Fibroblast of lung (primary cell): Measurements from ENCODE around the gene C16orf96. TPM values are rescaled to one million over a fixed set of nuclear protein-coding genes. Genes with fewer than 3 reads are reported as not detected.

ENCODE experiments used
- DNase-seq, 2 donors: peaks; one replicate each; pipeline versions ENCODE4 v3.0.0 to v3.0.0-alpha.2; 2010; ENCODE audit warnings: low read depth in 2 of 2
- H2AFZ ChIP-seq: 2 replicates; pipeline ENCODE4 v1.5.1; 2012; ENCODE audit warnings: low read length, control low read depth, inconsistent platforms
- H3K27ac ChIP-seq: 2 replicates; pipeline ENCODE4 v1.5.1; 2011; ENCODE audit warnings: low read length, control low read depth; ENCODE audit not compliant: insufficient read depth
- H3K27me3 ChIP-seq: 2 replicates; pipeline ENCODE4 v1.5.1; 2011; ENCODE audit warnings: mild to moderate bottlenecking, low read length; ENCODE audit not compliant: control insufficient read depth, insufficient read depth
- H3K36me3 ChIP-seq: 2 replicates; pipeline ENCODE4 v1.5.1; 2011; ENCODE audit warnings: low read length; ENCODE audit not compliant: control insufficient read depth, insufficient read depth
- H3K4me1 ChIP-seq: 2 replicates; pipeline ENCODE4 v1.5.1; 2011; ENCODE audit warnings: low read length; ENCODE audit not compliant: control insufficient read depth, insufficient read depth; ENCODE audit errors: extremely low read depth
- H3K4me2 ChIP-seq: 2 replicates; pipeline ENCODE4 v1.5.1; 2011; ENCODE audit warnings: low read length, control low read depth; ENCODE audit not compliant: insufficient read depth; ENCODE audit errors: extremely low read depth
- H3K4me3 ChIP-seq, 4 experiments: fragments of 200-600 bp in 1 of 4; sonication (generic) in 1 of 4; replicated peaks in 1 of 4; 2 replicates each; pipeline ENCODE4 v1.5.1; 2011 to 2016; ENCODE audit warnings: low read length in 4 of 4, low read depth in 3 of 4, mild to moderate bottlenecking in 3 of 4, control low read depth in 2 of 4, inconsistent platforms in 1 of 4, mixed read lengths in 1 of 4; ENCODE audit not compliant: insufficient read depth in 1 of 4; ENCODE audit errors: control extremely low read depth in 1 of 4
- H3K79me2 ChIP-seq: 2 replicates; pipeline ENCODE4 v1.5.1; 2012; ENCODE audit warnings: mild to moderate bottlenecking, low read length, inconsistent platforms; ENCODE audit not compliant: control insufficient read depth, insufficient read depth
- H3K9ac ChIP-seq: 2 replicates; pipeline ENCODE4 v1.5.1; 2011; ENCODE audit warnings: mild to moderate bottlenecking, low read length, control low read depth; ENCODE audit not compliant: insufficient read depth
- H3K9me3 ChIP-seq: 2 replicates; pipeline ENCODE4 v1.5.1; 2012; ENCODE audit warnings: low read depth, low read length; ENCODE audit not compliant: control insufficient read depth, insufficient read depth
- H4K20me1 ChIP-seq: 2 replicates; pipeline ENCODE4 v1.5.1; 2011; ENCODE audit warnings: low read length; ENCODE audit not compliant: control insufficient read depth, insufficient read depth; ENCODE audit errors: extremely low read depth
- CTCF ChIP-seq, 2 donors: IDR thresholded peaks in 1 of 2; conservative IDR thresholded peaks in 1 of 2; 1 replicate in 1 of 2; 2 replicates in 1 of 2; pipeline ENCODE4 v1.5.1; 2011 to 2012; ENCODE audit warnings: low read length in 2 of 2, control low read depth in 1 of 2, inconsistent platforms in 1 of 2, low read depth in 1 of 2, mild to moderate bottlenecking in 1 of 2
- EZH2 ChIP-seq: IDR thresholded peaks from 2 replicates; pipeline ENCODE4 v1.5.1; 2012; ENCODE audit warnings: low read length, control low read depth, mild to moderate bottlenecking; ENCODE audit errors: missing control alignments
- polyA plus RNA-seq, 2 donors: library from polyadenylated mRNA; depleted of rRNA in 1 of 2; stranded (reverse) in 1 of 2; unstranded in 1 of 2; fragments of >200 nt; gene quantifications; 2 replicates each; pipeline ENCODE4 v1.2.1, GENCODE V29; 2011 to 2012; ENCODE audit warnings: missing spikeins in 1 of 2
- total RNA-seq: library from RNA; depleted of rRNA; stranded (reverse); fragments of >200 nt; gene quantifications from 2 replicates; pipeline ENCODE4 v1.2.1, GENCODE V29; 2014

C16orf96 gene
- total and polyA plus RNA-seq, 2 donors (not counting 1 experiment from before 2014, with no cell fraction given): under 0.01 TPM; not detected in 1

- no peaks in the 10 kb centered on the region for H4K20me1 ChIP-seq
- H3K9ac ChIP-seq: no peak overlapping the region
- no peak overlapping the region for H3K4me2 ChIP-seq
- no peaks in the 10 kb centered on the region for H3K79me2 ChIP-seq
- no peaks in the 10 kb centered on the region for H3K4me1 ChIP-seq
- no peak overlapping the region for H2AFZ ChIP-seq
- H3K4me3 ChIP-seq: no peak overlapping the region
- no peak for DNase-seq
- peaks cover 11% of the 10 kb centered on the region for H3K36me3 ChIP-seq
- TF ChIP-seq CTCF (conservative IDR thresholded peaks at IDR 0.05 in 1 of 2, IDR thresholded peaks at IDR 0.05 in 1 of 2; ENCODE audit: low read depth in 1 of 2, low read length in 2 of 2) (no peak), EZH2 (no peak)
- H3K27ac ChIP-seq: no peak overlapping the region
- no peaks in the 10 kb centered on the region for H3K27me3 ChIP-seq
- no peaks in the 10 kb centered on the region for H3K9me3 ChIP-seq
These were observed 40.4 kb upstream of the C16orf96 start for GRCh38 chr16:4515611-4516233.

GRCh38 chr16:4517812-4518680 lies 38.1 kb upstream of the C16orf96 start:
- no peaks in the 10 kb centered on the region for H4K20me1 ChIP-seq
- H3K4me1 ChIP-seq: no peaks in the 10 kb centered on the region
- H3K36me3 ChIP-seq: peaks cover 5% of the 10 kb centered on the region
- no peaks in the 10 kb centered on the region for H3K79me2 ChIP-seq
- H2AFZ ChIP-seq: no peak overlapping the region
- H3K9ac ChIP-seq: no peak overlapping the region
- H3K4me2 ChIP-seq: no peak overlapping the region
- H3K27me3 ChIP-seq: no peaks in the 10 kb centered on the region
- no peak for TF ChIP-seq EZH2
- TF ChIP-seq CTCF (conservative IDR thresholded peaks at IDR 0.05 in 1 of 2, IDR thresholded peaks at IDR 0.05 in 1 of 2; ENCODE audit: low read depth in 1 of 2, low read length in 2 of 2): peak; percentile 48 to 70
- no peaks in the 10 kb centered on the region for H3K9me3 ChIP-seq
- DNase-seq: peak; percentile 26 to 39
- H3K4me3 ChIP-seq: no peak overlapping the region
- no peak overlapping the region for H3K27ac ChIP-seq

GRCh38 chr16:4519274-4520058 lies 36.7 kb upstream of the C16orf96 start:
- no peak overlapping the region for H2AFZ ChIP-seq
- H3K27me3 ChIP-seq: no peaks in the 10 kb centered on the region
- H3K27ac ChIP-seq: no peak overlapping the region
- no peak overlapping the region for H3K9ac ChIP-seq
- no peaks in the 10 kb centered on the region for H4K20me1 ChIP-seq
- H3K4me3 ChIP-seq: no peak overlapping the region
- no peak overlapping the region for H3K4me2 ChIP-seq
- H3K9me3 ChIP-seq: no peaks in the 10 kb centered on the region
- H3K36me3 ChIP-seq: no peaks in the 10 kb centered on the region
- H3K4me1 ChIP-seq: no peaks in the 10 kb centered on the region
- no peak for DNase-seq
- TF ChIP-seq CTCF (conservative IDR thresholded peaks at IDR 0.05 in 1 of 2, IDR thresholded peaks at IDR 0.05 in 1 of 2; ENCODE audit: low read depth in 1 of 2, low read length in 2 of 2) (no peak), EZH2 (no peak)
- no peaks in the 10 kb centered on the region for H3K79me2 ChIP-seq
